Heart left ventricle (tissue), 16 donors: ENCODE data around the gene SKOR1. TPM values are rescaled to one million over a fixed set of nuclear protein-coding genes. Genes with fewer than 3 reads are reported as not detected.

Source experiments
- ATAC-seq, 4 donors: fragments of 200-7000 bp; cut with Tn5 transposase; one replicate each; pipeline ENCODE4 v1.9.1; 2020 to 2022; ENCODE audit warnings: moderate library complexity in 4 of 4, mild to moderate bottlenecking in 3 of 4, moderate number of reproducible peaks in 1 of 4
- DNase-seq, 5 donors: peaks; one replicate each; pipeline ENCODE4 v3.0.0-alpha.2; 2020
- H3K27ac ChIP-seq, 12 donors: fragments of 200-600 bp; sonication (generic) in 4 of 12; one replicate each; pipeline versions ENCODE4 v1.5.0 to v1.8.0; 2016 to 2022; ENCODE audit warnings: mild to moderate bottlenecking in 2 of 12
- H3K27me3 ChIP-seq, 9 donors: fragments of 200-600 bp; sonication (generic) in 2 of 9; one replicate each; pipeline versions ENCODE4 v1.5.1 to v1.8.0; 2016 to 2022; ENCODE audit warnings: mild to moderate bottlenecking in 3 of 9
- H3K36me3 ChIP-seq, 9 donors: fragments of 200-600 bp; sonication (generic) in 2 of 9; one replicate each; pipeline versions ENCODE4 v1.5.0 to v1.8.0; 2018 to 2022; ENCODE audit warnings: mild to moderate bottlenecking in 2 of 9
- H3K4me1 ChIP-seq, 12 donors: fragments of 200-600 bp; sonication (generic) in 4 of 12; one replicate each; pipeline versions ENCODE4 v1.5.0 to v1.8.0; 2016 to 2022; ENCODE audit warnings: mild to moderate bottlenecking in 3 of 12
- H3K4me3 ChIP-seq, 12 donors: fragments of 200-600 bp; sonication (generic) in 4 of 12; one replicate each; pipeline versions ENCODE4 v1.5.0 to v1.8.0; 2017 to 2022; ENCODE audit warnings: mild to moderate bottlenecking in 9 of 12, moderate library complexity in 4 of 12
- H3K9me3 ChIP-seq, 12 donors: fragments of 200-600 bp; sonication (generic) in 4 of 12; one replicate each; pipeline versions ENCODE4 v1.5.0 to v1.8.0; 2016 to 2022; ENCODE audit warnings: mild to moderate bottlenecking in 1 of 12
- POLR2A ChIP-seq, 2 donors: fragments of 450-650 bp; IDR thresholded peaks; one replicate each; pipeline ENCODE4 v1.6.1; 2017; ENCODE audit warnings: antibody characterized with exemption in 2 of 2, mild to moderate bottlenecking in 2 of 2, moderate library complexity in 2 of 2
- WGBS, 4 donors: extraction: QIAGEN DNeasy Blood & Tissue Kit in 2 of 4; methylation state at CpG; one replicate each; pipeline versions ENCODE4 v1.1.5 to v1.1.7; 2013 to 2018; 5-methylcytosine and 5-hydroxymethylcytosine counted together
- intact Hi-C, 10 donors: fragments of 100-400 bp; cut with DNase I; formaldehyde crosslinking; loops; one replicate each; pipeline versions ENCODE4 v1.11.1 to v1.14.2; 2022
- polyA plus RNA-seq, 2 donors: library from polyadenylated mRNA; stranded (reverse); fragments of 200-250 nt; gene quantifications; one replicate each; pipeline ENCODE4 v1.2.3, GENCODE V29; 2013
- total RNA-seq, 9 donors: library from RNA; depleted of rRNA in 2 of 9; stranded (reverse); fragments of >200 nt in 2 of 9; fragmentation: NEBNext Ultra II Directional in 3 of 9; extraction: Animal tissue kit (Norgen Biotek cat#: 25700) in 3 of 9; gene quantifications; one replicate each; pipeline versions ENCODE4 v1.1.0 to v1.2.4, GENCODE V29; 2016 to 2023
- TF ChIP-seq, protein P1 (sequence below), 12 donors: fragments of 200-600 bp; sonication (generic) in 4 of 12; IDR thresholded peaks; one replicate each; pipeline versions ENCODE4 v1.5.0 to v1.8.0; 2018 to 2022; ENCODE audit warnings: antibody characterized with exemption in 12 of 12, mild to moderate bottlenecking in 5 of 12
- donor health status: ischemic (EF 13 %, LVEDD 7.1; RV severe dilation, severe dysfunction).
- donor health status: healthy with polysubstance abuse.
- donor health status: DM: no; HTN: yes; CAD: no.
- donor health status: DM: no; HTN: no; CAD: no.
- donor health status: ischemic (EF 25% LVEDD 6.9; RV normal size, moderate dysfunction).
- donor health status: ischemic (EF 25% LVEDD 5.7; RV mildly dilated, moderate dysfunction).
- donor health status: healthy.
- donor health status: DM: yes; HTN: yes; CAD: no.
- donor health status: ischemic (EF 35%, LVEDD 5.7; RV mildly dilated, moderate dysfunction).
- donor health status: nonischemic (EF 11% LVEDD 7.7; RV severe dilation, severe dysfunction).
- donor health status: DM: yes; HTN: yes; CAD: no.
- donor health status: PGD.
- donor health status: ischemic (EF 29% LVEDD 5.4; RV normal size, mild dysfunction).
- donor health status: nonischemic (EF 23%, LVEDD 6.1; RV moderate dilation, normal function).

SKOR1 gene
- total and polyA plus RNA-seq, 11 donors: 0.07 to 0.27 (median 0.19) TPM; not detected in 2

DNA sequence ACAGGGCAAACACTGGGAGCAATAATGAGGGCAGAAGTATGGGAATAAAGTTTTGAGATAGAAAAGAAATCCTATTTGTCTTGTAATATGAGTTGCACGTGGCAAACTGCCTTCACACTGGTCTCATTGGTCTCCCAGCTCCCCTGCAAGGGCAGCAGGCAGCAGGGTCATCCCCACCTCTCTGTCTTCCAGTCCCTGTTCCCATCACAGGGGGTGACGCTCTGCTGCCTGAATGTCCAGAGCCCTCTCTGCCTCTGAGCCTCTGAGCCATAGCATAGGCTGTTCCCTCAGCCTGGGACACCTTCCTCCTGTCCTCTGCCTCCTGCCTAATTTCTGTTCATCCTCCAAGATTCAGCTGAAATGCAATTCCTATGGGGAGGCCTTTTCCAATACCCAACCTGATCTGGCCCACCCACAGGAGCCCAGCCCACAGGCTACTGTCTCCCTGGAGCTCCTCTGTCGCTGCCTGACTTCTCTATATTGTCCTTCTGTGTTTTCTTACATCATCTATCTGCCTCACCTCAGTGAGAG, 12.1 kb upstream of the SKOR1 start:
- intact Hi-C loops: no loop called here
- TF ChIP-seq, protein P1, sequence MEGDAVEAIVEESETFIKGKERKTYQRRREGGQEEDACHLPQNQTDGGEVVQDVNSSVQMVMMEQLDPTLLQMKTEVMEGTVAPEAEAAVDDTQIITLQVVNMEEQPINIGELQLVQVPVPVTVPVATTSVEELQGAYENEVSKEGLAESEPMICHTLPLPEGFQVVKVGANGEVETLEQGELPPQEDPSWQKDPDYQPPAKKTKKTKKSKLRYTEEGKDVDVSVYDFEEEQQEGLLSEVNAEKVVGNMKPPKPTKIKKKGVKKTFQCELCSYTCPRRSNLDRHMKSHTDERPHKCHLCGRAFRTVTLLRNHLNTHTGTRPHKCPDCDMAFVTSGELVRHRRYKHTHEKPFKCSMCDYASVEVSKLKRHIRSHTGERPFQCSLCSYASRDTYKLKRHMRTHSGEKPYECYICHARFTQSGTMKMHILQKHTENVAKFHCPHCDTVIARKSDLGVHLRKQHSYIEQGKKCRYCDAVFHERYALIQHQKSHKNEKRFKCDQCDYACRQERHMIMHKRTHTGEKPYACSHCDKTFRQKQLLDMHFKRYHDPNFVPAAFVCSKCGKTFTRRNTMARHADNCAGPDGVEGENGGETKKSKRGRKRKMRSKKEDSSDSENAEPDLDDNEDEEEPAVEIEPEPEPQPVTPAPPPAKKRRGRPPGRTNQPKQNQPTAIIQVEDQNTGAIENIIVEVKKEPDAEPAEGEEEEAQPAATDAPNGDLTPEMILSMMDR (IDR thresholded peaks at IDR 0.05): no peak
- TF ChIP-seq POLR2A (IDR thresholded peaks at IDR 0.05): no peak
- 82 to 89% (median 86%) methylated on average over 3 of the region's 3 CpGs for WGBS, 4 donors
- Histone ChIP-seq H3K9me3 (peaks cover 0 to 15% (median 0%) of the 10 kb centered on the region in 12 donors), H3K27ac (no peak overlapping the region), H3K4me1 (no peaks in the 10 kb centered on the region), H3K4me3 (no peak overlapping the region), H3K36me3 (peaks cover 0 to 4% (median 0%) of the 10 kb centered on the region in 9 donors), H3K27me3 (peaks cover 0 to 28% (median 8%) of the 10 kb centered on the region in 9 donors)
- DNase-seq (no peak), ATAC-seq (no peak)

DNA sequence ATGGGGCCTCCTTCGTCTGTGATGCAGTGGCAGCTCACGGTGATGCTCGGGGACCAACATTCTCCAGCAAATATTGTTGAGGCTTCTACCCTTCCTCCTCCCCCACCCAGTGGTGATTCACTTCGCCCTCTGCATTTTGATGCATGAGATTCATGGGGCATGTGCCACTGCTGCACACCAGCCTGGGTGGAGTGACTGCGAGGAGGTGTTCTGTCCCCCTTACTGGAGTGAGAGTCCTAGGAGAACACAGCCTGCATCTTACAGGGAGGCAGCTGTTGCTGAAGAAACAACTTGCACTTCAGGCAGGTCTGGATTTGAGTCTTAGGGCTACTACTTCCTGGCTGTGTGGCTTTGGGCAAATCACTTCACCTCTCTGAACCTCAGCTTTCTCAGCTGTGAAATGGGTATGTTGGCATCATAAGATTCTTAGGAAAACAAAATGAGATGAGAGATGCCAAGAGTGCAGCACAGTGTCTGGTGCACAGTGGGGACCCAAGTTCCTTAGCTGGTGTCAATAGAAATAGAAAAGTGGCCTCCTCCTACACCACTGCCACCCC, 10.2 kb upstream of the SKOR1 start:
- DNase-seq (no peak), ATAC-seq (no peak)
- TF ChIP-seq, protein P1 (IDR thresholded peaks at IDR 0.05): no peak
- no peak for TF ChIP-seq POLR2A (IDR thresholded peaks at IDR 0.05)
- Histone ChIP-seq H3K4me1 (peaks cover 0 to 7% (median 0%) of the 10 kb centered on the region in 12 donors), H3K4me3 (no peak overlapping the region), H3K36me3 (no peaks in the 10 kb centered on the region), H3K9me3 (peaks cover 0 to 15% (median 0%) of the 10 kb centered on the region in 12 donors), H3K27ac (no peak overlapping the region), H3K27me3 (peaks cover 10 to 47% (median 26%) of the 10 kb centered on the region in 9 donors)
- WGBS, 4 donors: 76 to 95% (median 86%) methylated on average over 4 to 5 of the region's 5 CpGs
- intact Hi-C loops: no loop called here

DNA sequence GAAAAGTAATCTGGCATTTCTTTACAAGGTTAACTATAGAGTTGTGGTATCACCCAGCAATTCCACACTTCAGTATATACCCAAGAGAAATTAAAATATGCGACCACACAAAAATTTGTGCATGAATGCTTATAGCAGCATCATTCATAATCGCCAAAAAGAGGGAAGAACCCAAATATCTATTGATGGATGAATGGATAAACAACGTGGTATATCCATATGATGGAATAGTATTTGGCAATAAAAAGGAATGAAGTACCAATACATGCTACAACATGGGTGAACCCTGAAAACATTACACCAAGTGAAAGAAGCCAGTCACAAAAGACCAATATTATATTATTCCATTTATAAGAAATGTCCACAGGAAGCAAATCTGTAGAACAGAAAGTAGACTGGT, 8.6 kb upstream of the SKOR1 start:
- H3K27ac ChIP-seq: no peak overlapping the region
- intact Hi-C loops: no loop called here
- peaks cover 0 to 19% (median 7%) of the 10 kb centered on the region in 12 donors for H3K4me1 ChIP-seq
- no peak for TF ChIP-seq POLR2A (IDR thresholded peaks at IDR 0.05)
- TF ChIP-seq, protein P1 (IDR thresholded peaks at IDR 0.05): no peak
- WGBS, 4 donors: 93 to 99% (median 95%) methylated on average over 3 of the region's 3 CpGs
- H3K27me3 ChIP-seq: peaks cover 25 to 62% (median 41%) of the 10 kb centered on the region in 9 donors
- ATAC-seq: no peak
- H3K36me3 ChIP-seq: no peaks in the 10 kb centered on the region
- DNase-seq: no peak
- H3K4me3 ChIP-seq: no peak overlapping the region
- H3K9me3 ChIP-seq: peaks cover 0 to 15% (median 0%) of the 10 kb centered on the region in 12 donors

DNA sequence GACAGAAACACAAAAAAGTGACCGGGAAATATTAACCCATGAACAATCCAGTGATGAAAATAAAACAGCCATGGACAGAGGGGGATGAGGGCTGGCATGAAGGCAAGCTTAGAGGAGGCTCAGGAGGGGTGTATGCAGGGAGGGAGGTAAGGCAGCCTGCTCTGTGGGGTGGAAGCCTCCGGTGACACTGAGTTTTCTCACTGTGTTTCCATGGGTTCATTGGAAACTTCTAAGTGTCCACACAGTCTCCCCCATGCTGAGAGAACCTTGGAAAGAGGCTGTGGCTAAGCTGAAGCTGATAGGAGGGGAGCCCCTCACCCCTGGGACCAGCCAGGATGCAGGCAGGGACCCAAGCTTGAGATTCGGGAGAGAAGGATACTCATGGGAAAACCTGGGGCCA, 6.8 kb upstream of the SKOR1 start:
- Histone ChIP-seq H3K27me3 (peaks cover 43 to 79% (median 59%) of the 10 kb centered on the region in 9 donors), H3K27ac (no peak overlapping the region), H3K9me3 (peaks cover 0 to 15% (median 0%) of the 10 kb centered on the region in 12 donors), H3K4me3 (no peak overlapping the region), H3K36me3 (no peaks in the 10 kb centered on the region), H3K4me1 (peaks cover 0 to 34% (median 10%) of the 10 kb centered on the region in 12 donors)
- intact Hi-C loops: loop anchor here in 1 of 10 donors (2.0 kb wide), 1 partner anchor 38 kb away; no protein-coding TSS in a partner anchor
- no peak for TF ChIP-seq POLR2A (IDR thresholded peaks at IDR 0.05)
- TF ChIP-seq, protein P1 (IDR thresholded peaks at IDR 0.05): no peak
- WGBS, 4 donors: 66 to 76% (median 69%) methylated on average over 3 of the region's 3 CpGs
- DNase-seq: no peak
- ATAC-seq: no peak
